ENCODE measurements around the gene SPATA2.
"Not testable (repeated sequence)": the region's sequence is repeated elsewhere in the genome, so short reads cannot be mapped to it uniquely, and the experiment has no call there.

The SPATA2 gene

GRCh38 chr20:49882171-49882970, 33.0 kb downstream of the SPATA2 start:
- no peak for DNase-seq

GRCh38 chr20:49880724-49881445, 34.4 kb downstream of the SPATA2 start:
- no peak for DNase-seq

- no peak for DNase-seq
Observed at GRCh38 chr20:49880177-49880576, 35.2 kb downstream of the SPATA2 start.

GRCh38 chr20:49878977-49879376, 36.4 kb downstream of the SPATA2 start:
- no peak for DNase-seq

- no peak for DNase-seq
Observed at GRCh38 chr20:49877386-49877921, 37.9 kb downstream of the SPATA2 start.

- DNase-seq = no peak
Observed at GRCh38 chr20:49874696-49875095, 40.6 kb downstream of the SPATA2 start.

GRCh38 chr20:49872056-49872455, 43.3 kb downstream of the SPATA2 start:
- no peak for DNase-seq

DNA sequence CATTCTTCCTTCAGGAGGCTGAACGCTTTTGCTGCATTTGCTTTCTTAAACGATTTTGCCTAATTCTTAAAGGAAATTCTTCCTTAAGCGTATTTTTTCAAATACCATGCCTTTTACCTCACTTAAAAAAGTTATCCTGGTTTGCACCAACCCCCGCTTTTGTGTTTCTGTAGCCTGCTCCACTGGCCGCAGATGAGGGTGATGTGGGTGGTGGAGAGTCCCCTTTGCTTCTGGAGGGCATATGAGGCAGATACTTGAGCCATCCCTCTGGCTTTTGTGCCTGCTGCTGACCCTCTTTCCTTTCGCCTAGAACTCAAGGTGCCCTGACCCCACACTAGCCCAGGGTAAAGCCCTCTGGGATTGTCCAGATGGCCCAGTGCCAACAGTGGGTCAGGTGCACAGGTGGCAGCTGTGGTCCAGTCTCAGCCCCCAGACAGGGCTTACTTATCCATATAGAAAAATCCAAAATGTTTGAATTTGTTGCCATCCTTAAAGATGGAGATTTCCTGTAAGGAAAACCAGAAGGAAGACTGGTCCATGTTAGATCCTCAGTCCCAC, 43.9 kb downstream of the SPATA2 start:
- no peak for DNase-seq

GRCh38 chr20:49870261-49870660, 45.1 kb downstream of the SPATA2 start:
- DNase-seq = no peak

GRCh38 chr20:49868964-49869363, 46.4 kb downstream of the SPATA2 start:
- no peak for DNase-seq

DNA sequence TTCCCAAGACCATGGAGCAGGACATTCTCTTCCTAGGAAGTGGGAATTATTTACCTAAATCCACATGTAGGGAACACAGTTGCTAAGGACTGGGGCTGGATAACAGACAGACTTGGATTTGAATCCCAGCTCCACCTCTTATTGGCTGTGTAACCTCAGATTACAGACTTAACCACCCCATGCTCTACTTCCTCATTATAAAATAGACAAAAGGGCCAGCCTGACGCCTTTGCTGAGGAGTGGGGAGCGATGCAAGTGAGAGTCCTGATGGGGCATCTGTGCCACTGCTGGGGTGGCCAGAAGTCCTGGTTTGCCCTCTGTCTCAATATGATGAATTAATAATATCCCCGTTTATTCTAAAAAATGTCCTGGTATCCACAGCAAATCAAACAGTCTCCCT, 46.8 kb downstream of the SPATA2 start:
- DNase-seq = no peak

- DNase-seq = no peak
Observed at GRCh38 chr20:49867453-49868215, 47.7 kb downstream of the SPATA2 start.

GRCh38 chr20:49866051-49866450, 49.3 kb downstream of the SPATA2 start:
- DNase-seq = no peak

DNA sequence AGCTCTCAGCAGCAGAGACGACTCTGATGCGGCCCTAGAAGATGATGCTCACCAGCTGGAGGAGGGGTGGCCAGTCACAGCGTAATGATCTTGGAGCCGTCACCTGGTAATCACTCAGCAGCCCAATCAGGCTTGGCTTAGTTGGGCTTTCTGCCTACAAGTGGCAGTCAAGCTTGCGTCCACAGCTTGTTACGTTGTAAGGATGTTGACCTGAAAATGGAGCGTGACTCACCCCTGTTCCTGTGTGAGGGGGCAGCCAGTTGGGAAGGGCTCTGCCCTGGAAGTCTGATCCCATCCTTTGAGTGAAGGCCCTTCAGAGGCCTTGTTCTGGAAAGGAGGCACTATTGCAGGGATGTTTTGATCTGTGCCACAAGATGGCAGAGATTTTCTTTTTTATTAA, 49.8 kb downstream of the SPATA2 start:
- no peak for DNase-seq

- no peak for DNase-seq
Observed at GRCh38 chr20:49863666-49864065, 51.7 kb downstream of the SPATA2 start.

DNA sequence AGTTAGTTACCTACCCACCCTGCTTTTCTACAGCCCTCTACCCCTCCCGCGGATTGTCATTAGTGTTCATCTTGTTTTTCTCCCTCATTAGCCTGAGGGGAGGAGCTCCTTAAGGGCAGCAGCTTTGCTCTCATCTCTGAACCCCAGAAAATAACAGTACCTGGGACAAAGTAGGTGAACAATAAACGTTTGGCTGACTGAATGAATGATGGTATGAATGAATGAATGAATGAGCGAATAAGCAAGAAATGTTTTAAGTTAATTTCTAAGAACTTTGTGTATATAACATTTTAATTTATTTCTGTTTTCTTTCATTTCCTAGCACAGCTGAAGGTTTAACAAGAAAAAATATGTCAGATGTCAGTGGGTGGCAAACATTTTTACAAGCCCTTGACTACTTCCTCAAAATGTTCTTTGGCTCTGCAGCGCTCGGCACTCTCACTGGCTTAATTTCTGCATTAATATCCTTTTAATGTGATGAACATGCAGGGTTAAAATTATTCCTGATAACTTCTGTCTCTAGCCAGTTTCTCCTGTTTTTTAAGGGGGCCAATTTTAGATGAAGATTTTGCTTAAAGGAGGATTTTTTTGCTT, 52.6 kb downstream of the SPATA2 start:
- no peak for DNase-seq

DNA sequence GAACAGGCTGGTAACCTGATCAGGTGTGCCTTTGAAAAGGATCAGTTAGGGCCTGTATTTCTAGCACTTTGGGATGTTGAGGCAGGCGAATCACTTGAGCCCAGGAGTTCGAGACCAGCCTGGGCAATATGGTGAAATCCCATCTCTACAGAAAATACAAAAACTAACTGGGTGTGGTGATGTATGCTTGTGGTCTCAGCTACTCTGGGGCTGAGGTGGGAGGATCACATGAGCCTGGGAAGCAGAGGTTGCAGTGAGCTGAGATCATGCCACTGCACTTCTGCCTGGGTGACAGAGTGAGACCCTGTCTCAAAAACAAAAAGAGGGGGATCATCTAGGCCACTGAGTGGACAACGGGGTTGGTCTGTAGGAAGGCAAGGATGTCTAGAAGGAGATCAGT, 54.1 kb downstream of the SPATA2 start:
- DNase-seq = not testable (repeated sequence)

DNA sequence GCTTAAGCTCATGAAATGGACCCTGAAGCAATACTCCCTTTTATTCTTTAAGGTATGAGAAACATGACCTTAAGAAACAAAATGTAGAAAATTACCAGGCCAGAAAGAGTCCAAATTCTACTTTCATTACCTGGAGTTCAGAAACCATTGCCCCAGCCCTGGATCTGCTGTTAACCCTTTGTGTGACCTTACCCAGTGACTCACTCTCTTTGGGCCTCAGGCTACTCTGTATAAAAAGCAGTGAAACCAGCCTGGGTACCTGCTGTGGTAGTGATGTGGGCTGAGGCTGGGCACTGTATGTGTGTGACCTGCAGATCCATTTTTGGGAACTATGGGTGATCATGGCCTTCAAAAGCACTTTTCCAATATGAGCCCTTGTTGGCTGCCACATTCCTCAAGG, 55.5 kb downstream of the SPATA2 start:
- DNase-seq = no peak

DNA sequence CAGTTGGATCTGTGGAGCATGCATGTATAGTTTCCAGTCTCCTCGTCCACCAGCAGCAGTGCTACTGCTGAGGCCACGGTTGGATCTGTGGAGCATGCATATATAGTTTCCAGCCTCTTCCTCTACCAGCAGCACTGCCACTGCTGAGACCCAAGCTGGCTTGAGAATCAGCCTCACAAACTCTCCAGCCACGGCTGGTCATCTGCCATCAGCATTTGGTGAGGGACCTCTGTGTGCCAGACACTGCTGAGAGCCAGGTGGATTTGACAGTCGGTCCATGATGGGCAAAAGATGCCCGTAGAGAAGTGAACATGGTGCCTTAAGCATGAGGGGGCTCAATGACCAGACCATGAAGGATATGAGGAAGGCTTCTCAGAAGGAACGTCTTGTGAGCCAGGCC, 56.3 kb downstream of the SPATA2 start:
- DNase-seq = no peak

- DNase-seq = no peak
Observed at GRCh38 chr20:49858076-49858585, 57.2 kb downstream of the SPATA2 start.

DNA sequence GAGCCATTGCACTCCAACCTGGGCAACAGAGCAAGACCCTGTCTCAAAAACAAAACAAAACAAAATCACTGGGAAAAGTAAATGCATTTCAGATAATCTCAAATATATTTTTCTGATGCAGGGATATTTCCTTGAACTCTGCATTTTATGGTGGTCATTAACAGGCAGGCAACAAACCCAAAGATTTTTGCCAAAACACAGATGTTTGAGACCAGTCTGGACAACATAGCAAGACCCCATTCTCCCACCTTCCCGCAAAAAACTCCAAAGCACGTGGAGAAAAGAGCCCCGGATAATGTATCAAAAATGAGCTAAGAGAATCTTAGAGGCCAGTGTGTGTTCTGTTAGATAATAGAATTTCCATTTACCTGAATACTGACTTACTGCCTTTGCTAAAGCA, 58.4 kb downstream of the SPATA2 start:
- DNase-seq = no peak

DNA sequence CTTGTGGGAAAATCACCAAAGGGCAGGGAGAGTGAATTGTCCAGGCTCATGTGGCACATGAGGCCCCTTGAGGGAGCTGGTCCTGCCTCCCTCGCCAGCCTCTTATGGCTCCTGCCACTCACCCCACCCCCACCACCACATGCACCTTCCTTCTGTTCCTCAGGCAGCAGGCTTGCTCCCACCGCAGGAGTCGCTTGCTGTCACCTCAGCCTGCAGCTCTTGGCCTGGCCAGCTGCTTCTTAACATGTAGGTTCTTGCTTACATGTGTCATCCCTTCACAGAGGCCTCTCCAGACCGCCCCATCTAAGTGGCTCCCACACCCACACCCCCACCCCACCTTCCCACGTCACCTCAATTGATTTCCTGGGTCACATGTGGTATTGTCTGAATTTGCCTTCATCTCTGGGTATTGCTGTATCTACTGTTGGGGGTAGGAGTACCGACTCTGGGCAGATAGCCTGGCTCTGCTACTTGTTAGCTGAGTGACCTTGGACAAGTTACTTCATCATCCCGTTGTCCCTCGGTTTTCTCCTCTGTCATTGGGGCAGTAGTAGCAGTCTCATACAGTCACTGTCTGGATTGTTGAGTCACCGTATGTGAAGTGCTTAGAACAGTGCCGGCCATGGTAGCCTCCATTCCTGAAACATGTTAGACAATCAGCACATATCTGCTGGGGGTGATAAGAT, 61.0 kb downstream of the SPATA2 start:
- no peak for DNase-seq
